ENCODE measurements around the gene ZNF385A. TPM values are rescaled to one million over a fixed set of nuclear protein-coding genes. Genes with fewer than 3 reads are reported as not detected.
A peak's percentile ranks its signal among the peaks of the same experiment; 100 is the strongest.

The ZNF385A gene, protein sequence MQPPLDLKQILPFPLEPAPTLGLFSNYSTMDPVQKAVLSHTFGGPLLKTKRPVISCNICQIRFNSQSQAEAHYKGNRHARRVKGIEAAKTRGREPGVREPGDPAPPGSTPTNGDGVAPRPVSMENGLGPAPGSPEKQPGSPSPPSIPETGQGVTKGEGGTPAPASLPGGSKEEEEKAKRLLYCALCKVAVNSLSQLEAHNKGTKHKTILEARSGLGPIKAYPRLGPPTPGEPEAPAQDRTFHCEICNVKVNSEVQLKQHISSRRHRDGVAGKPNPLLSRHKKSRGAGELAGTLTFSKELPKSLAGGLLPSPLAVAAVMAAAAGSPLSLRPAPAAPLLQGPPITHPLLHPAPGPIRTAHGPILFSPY
- total RNA-seq, result 7.1 TPM
- long read RNA-seq, partial matches to known transcripts, result 2 of 8 reads
- long read RNA-seq, other reads (novel, unspliced or antisense), result 5 of 8 reads

DNA sequence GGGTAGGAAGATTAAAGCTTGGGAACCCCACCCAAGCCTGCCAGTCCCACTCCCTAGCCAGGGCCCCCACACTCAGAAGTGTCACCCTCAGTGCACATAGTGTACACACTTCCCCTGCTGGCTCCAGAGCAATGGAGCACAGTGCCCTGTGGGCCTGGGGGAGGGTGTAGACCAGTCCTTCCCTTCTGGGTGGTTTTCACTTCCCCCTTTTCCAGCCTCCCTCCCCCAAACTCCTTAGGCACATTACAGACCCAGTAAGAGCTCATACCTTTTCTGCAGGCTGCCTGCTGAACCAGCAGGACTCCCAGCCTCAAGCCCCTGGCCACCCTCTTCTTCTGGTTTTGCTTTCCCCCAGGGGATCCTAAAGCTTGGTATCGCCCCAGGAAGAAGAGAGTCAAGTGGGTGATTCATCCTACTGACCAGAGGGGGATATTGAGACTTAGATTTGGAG, at the start of gene ZNF385A:
ZNF385A (minus strand) TSS at position 143 of the 451 bp plus-strand sequence. CDS start 219 bp downstream, outside the sequence.
- no peaks in the 10 kb centered on the region for H3K36me3 ChIP-seq
- TF ChIP-seq, protein P1, sequence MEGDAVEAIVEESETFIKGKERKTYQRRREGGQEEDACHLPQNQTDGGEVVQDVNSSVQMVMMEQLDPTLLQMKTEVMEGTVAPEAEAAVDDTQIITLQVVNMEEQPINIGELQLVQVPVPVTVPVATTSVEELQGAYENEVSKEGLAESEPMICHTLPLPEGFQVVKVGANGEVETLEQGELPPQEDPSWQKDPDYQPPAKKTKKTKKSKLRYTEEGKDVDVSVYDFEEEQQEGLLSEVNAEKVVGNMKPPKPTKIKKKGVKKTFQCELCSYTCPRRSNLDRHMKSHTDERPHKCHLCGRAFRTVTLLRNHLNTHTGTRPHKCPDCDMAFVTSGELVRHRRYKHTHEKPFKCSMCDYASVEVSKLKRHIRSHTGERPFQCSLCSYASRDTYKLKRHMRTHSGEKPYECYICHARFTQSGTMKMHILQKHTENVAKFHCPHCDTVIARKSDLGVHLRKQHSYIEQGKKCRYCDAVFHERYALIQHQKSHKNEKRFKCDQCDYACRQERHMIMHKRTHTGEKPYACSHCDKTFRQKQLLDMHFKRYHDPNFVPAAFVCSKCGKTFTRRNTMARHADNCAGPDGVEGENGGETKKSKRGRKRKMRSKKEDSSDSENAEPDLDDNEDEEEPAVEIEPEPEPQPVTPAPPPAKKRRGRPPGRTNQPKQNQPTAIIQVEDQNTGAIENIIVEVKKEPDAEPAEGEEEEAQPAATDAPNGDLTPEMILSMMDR (IDR thresholded peaks at IDR 0.05; ENCODE audit: borderline replicate concordance), result no peak
- no peaks in the 10 kb centered on the region for H3K27me3 ChIP-seq (ENCODE audit: low read depth)
- intact Hi-C loops (cut with micrococcal nuclease), result no loop called here
- peaks cover 10% of the 10 kb centered on the region for H3K4me1 ChIP-seq
- peak within 1 kb of the TSS; percentile 50 for H3K27ac ChIP-seq (replicated peaks)
- peak within 1 kb of the TSS; percentile 30 for H3K4me3 ChIP-seq
- no peaks in the 10 kb centered on the region for H3K9me3 ChIP-seq (replicated peaks)
- DNase-seq, result peak; percentile 33

DNA sequence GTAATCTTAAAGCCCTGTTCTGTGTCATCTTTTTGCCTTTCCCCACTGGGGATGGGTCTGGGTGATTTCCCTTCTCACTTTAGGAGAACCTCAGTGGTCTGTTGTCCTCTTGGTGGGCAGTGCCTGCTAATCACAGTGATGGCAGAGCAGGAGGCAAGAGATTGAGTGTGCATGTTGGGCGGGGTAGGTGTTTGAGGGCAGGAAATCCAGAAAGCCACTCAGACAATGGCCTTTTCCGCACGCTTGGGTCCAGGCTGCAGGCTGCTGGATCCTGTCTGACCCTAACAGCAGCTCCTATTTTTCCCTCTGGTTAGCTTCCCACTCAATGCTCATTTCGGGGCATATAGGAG, 48.3 kb upstream of the ZNF385A start:
- intact Hi-C loops (cut with micrococcal nuclease), result no loop called here
- TF ChIP-seq, protein P1 (IDR thresholded peaks at IDR 0.05; ENCODE audit: borderline replicate concordance), result no peak
- Histone ChIP-seq H3K27ac (replicated peaks) (peak overlapping the region; percentile 85), H3K4me3 (peak overlapping the region; percentile 21), H3K4me1 (peaks cover 57% of the 10 kb centered on the region), H3K27me3 (ENCODE audit: low read depth) (no peaks in the 10 kb centered on the region), H3K36me3 (no peaks in the 10 kb centered on the region), H3K9me3 (replicated peaks) (no peaks in the 10 kb centered on the region)
- no peak for DNase-seq

DNA sequence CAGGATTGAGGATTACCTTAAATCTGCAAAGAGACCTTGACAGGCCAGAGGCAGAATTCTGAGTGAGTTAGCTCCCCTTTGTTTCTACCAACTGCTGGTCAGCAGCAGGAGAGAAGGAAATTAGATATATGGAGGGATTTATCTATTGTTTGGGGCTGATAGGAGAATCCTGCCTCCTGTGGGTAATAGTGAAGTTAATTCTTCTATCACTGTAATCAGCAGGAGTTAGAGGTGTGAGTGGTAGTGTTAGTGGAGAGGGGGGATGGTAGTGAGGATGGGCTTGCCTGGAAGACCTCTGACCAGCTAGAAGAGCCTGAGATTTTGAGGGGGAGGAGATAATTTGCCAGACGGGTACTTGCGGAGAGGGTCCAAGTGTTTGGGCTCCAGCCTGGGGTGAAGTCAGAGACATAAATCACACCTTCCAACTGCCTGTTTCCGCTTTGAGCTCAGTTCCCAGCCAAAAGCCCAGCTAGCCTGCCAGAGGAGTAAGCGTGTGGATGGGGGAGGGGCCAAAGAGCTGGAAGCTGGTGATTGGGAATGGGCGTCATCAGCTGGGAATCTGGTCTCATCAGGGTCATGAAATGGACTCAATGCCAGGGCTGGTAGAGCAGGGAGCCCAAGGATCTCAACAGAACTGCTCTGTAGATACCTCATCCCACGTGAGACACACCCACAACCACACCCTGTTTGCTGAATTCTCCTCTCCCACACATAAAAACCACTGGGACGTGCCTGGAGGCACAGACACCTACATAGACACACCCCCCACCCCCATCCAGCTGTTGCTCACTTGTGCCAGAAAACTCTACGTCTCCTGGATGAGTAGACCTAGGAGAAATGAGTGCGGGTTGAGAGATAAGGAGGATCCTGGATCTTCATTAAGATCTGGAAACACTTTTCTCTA, 47.6 kb upstream of the ZNF385A start:
- Histone ChIP-seq H3K27ac (replicated peaks) (peak overlapping the region; percentile 85), H3K4me1 (peaks cover 64% of the 10 kb centered on the region), H3K4me3 (peak overlapping the region; percentile 21), H3K27me3 (ENCODE audit: low read depth) (no peaks in the 10 kb centered on the region), H3K36me3 (no peaks in the 10 kb centered on the region), H3K9me3 (replicated peaks) (no peaks in the 10 kb centered on the region)
- intact Hi-C loops (cut with micrococcal nuclease), result no loop called here
- peak; percentile 77 for DNase-seq
- TF ChIP-seq, protein P1 (IDR thresholded peaks at IDR 0.05; ENCODE audit: borderline replicate concordance), result no peak

DNA sequence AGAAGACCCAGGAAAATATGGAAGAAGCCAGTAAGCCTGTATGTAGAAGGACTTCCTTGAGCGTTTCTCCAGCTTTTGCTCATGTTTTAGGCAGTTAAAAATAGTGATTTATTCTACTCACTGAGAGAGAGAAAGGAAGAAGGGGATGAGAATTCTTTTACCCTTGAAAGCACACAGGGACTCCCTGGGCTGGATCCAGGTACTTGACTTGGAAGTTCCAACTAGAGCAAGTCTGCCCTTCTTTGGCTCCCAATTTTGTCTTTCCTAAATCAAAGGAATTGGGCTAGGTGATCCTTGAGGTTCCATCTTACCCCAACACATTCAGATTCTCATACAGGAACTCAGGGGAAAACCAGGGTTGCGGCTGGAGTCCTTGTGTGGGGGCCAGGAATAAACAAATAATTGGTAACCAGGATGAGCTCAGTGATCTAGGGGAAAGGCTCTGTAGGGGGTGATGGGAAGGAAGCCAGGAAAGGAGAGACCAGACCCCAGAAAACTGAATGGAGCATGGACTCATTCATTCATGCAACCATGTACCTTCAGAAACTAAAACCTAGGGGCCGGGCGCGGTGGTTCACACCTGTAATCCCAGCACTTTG, 46.0 kb upstream of the ZNF385A start:
- Histone ChIP-seq H3K9me3 (replicated peaks) (no peaks in the 10 kb centered on the region), H3K4me3 (no peak overlapping the region), H3K36me3 (no peaks in the 10 kb centered on the region), H3K27me3 (ENCODE audit: low read depth) (no peaks in the 10 kb centered on the region), H3K4me1 (peaks cover 79% of the 10 kb centered on the region), H3K27ac (replicated peaks) (no peak overlapping the region)
- TF ChIP-seq, protein P1 (IDR thresholded peaks at IDR 0.05; ENCODE audit: borderline replicate concordance), result no peak
- intact Hi-C loops (cut with micrococcal nuclease), result no loop called here
- DNase-seq, result no peak

DNA sequence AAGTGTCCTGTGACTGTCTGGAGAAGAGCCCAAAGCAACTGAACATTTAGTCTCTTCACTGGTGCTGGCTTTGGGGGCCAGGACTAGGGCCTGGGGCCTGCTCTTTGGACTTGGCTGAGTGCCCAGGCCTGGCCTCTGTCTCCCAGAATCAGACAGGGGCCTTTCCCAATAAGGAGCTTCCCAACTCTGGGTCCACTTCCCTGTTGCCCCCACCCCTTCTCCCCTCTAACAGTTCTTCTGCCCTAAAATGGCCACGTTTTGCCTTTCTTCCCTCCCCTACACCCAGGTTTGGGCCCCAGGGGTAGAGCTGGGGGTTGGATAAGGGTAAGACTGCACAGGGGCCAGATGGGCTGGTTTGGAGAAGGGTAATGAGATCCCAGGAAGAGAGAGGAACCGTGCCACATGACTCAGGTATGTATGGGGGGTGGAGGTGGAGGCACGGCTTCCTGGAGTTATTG, 44.5 kb upstream of the ZNF385A start:
- Histone ChIP-seq H3K4me3 (no peak overlapping the region), H3K27me3 (ENCODE audit: low read depth) (no peaks in the 10 kb centered on the region), H3K36me3 (no peaks in the 10 kb centered on the region), H3K9me3 (replicated peaks) (no peaks in the 10 kb centered on the region), H3K4me1 (peaks cover 95% of the 10 kb centered on the region), H3K27ac (replicated peaks) (peak overlapping the region; percentile 64)
- intact Hi-C loops (cut with micrococcal nuclease), result no loop called here
- no peak for DNase-seq
- TF ChIP-seq, protein P1 (IDR thresholded peaks at IDR 0.05; ENCODE audit: borderline replicate concordance), result no peak

All from left ventricle myocardium inferior (tissue), 1 donor.